GM21528 (cell line): ENCODE data around the gene CCDC91.
"Not testable (repeated sequence)": the region's sequence is repeated elsewhere in the genome, so short reads cannot be mapped to it uniquely, and the experiment has no call there.

ENCODE experiments used
- ATAC-seq: cut with Tn5 transposase; IDR thresholded peaks from one replicate; pipeline ENCODE4 v1.9.1; 2021; ENCODE audit warnings: mild to moderate bottlenecking, moderate library complexity; ENCODE audit not compliant: unreplicated experiment, low FRiP score

The CCDC91 gene

DNA sequence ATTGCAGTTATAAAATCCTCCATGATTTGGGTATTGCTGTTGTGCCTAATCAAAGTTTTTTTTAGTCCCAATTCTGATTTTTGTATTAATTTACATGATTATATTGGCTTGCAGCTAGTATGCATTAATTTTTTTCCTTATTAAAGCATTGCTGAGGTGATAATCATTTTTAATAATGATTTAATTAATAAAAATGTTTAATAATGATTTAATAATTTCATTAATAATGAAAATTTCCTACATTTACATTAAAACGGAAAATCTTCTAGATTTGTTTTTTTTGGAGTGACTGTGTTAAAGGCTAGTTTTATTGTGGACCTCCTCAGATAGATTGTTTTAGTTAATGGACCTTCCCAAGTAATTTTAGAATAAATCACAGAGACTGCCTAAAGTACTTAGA is 79.6 kb downstream of the CCDC91 start:
- no peak for ATAC-seq

DNA sequence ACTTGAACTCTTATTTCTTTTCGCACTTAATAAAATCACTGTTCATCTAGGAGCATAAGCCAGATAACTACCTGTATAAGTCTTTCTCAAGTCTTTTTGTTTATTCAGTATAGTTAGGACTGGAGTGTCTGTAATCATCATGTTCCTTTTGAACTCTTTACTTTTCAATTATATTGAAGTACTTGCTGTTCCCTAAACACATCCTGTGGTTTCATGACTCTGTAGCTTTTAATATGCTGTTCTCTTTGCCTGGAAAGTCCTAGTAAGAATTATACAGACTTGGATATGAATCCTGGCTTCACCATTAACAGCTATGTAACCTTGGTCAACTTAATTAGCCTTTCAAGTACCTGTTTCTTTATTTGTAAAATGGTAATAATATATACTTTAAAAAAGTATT is 88.2 kb downstream of the CCDC91 start:
- ATAC-seq = no peak

DNA sequence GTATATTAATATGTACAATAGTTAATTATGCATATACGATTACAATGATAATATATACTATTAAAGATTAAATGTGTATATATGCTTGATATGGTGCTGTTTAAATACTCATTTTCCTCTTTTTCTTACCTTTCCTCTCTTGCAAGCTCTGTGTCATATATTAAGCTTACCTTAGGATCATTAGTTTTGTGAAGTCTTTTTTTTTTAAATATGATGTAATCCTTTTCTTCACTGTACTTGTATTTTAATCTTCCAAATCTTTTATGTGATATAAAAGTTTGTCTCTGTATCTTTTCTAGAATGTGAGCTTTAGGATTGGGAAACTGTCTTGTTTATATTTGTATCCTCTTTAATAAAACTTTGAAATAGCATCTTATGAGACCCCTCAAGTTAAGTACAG is 88.7 kb downstream of the CCDC91 start:
- no peak for ATAC-seq

DNA sequence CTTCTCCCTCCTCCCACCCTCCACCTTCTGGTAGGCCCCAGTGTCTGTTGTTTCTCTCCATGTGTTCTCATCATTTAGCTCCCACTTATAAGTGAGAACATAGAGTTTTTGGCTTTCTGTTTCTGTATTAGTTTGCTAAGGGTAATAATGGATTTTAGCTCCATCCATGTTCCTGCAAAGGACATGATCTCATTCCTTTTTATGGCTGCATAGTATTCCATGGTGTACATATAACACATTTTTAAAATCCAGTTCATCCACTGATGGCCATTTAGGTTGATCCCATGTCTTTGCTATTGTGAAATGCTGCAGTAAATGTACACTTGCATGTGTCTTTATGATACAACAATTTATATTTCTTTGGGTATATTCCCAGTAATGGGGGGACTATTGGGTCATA is 96.1 kb downstream of the CCDC91 start:
- no peak for ATAC-seq

DNA sequence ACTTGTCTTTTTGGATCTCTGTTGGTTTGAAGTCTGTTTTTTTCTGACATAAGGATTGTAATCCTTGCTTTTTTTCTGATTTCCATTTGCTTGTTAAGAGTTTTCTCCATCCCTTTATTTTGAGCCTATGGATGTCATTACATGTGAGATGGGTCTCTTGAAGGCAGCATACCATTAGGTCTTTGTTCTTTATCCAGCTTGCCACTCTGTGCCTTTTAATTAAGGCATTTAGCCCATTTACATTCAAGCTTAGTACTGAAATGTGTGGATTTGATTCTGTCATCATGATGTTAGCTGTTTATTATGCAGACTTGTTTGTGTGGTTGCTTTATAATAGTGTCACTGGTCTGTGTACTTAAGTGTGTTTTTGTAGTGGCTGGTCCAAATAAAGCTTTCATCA is 100.0 kb downstream of the CCDC91 start:
- ATAC-seq = no peak

DNA sequence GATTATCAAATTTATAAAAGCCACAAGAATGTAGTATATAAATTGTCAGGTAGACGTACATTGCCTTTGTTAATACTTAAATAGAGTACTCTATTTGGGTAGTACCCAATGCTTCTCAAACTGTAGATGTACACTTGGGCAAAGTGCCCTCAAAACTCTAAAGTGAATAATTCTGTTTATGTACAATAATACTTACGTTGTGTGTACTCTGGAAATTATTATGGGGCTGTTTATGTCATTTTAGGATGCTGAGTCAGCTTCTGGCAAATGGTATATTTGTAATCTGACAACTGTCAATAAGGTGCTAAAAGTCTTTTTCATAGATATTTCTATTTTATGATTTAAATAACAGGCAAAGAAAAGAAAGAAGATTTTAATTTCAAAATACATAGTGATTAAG is 102.4 kb downstream of the CCDC91 start:
- ATAC-seq = no peak

DNA sequence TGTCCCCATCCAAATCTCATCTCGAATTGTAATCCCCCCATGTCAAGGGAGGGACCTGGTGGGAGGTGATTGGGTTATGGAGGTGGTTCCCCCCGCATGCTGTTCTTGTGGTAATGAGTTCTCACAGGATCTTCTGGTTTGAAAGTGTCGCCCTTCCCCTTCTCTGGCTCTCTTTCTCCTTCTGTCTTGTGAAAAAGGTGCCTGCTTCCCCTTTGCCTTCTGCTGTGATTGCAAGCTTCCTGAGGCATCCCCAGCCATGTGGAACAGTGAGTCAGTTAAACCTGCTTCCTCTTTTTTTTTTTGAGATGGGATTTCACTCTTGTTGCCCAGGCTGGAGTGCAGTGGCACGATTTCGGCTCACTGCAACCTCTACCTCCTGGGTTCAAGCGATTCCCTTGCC is 104.0 kb downstream of the CCDC91 start:
- no peak for ATAC-seq

DNA sequence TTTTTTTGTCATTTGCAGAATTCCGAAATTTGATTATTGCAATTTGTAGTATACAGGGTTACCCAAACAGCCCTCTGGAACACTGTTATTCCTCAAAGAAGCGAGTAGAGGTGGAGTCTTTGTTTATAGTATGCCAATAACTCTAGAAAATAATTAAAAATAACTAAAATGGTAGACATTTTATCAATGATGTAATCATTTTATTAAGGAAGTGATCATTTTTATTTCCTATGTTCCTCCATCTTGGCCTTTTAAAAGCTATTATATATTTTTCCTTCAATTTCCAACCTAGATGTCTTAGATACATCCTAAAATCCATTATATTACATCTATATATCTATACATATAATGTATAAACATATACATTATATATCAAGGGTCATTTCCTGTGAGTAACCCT is 106.0 kb downstream of the CCDC91 start:
- ATAC-seq = no peak

DNA sequence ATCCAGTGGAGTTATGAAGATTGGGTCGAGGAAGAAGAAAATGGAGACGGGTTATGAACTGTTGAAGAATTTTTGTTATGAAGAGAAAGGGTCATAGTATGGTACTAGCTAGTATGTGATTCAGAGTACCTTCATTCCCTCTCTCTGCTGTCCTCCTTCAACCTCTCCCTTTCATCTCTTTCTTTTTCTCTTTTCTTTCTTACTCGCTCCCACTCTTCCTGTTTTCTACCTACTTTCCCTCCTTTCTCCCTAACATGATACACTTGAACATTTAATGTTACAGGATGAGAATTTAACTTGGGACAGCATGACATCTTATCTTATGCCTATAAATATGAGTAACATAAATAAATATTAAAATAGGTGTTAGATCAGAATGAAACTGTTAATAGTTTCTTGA is 112.9 kb downstream of the CCDC91 start:
- no peak for ATAC-seq

DNA sequence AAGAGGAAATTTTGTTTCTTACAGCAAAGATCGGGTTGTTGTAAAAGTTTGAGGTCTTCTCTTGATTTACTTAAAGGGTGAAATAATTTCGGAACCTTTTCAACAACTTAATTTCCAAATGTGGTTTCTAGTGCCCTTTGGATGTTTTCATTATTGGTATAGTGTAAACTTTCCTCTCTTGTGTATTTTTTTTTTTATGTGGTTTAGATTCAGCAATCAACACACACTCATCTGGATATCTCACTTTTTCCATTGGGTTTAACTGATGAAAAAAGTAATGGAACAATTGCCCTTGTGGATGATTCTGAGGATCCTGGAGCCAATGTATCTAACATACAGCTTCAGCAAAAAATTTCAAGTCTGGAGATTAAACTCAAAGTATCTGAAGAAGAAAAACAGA is 116.3 kb downstream of the CCDC91 start:
- no peak for ATAC-seq

DNA sequence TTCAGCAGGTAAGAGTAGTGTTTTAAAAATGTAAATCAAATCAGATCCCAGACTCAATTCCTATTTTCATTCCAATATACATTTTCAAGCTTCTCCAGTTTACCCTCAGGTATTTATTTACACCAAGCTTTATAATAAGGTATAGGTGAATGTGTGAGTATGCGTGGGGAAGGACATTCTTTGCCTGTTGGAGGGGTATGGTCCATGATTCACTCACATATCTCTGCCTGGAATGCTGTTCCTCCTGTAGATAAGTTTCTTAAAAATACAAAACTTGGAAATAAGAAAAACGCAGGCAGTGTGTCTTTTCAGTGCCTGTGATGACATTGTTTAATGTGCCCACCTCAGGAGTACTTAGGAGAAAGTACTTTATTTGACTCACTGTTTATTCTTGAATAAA is 118.6 kb downstream of the CCDC91 start:
- ATAC-seq = no peak

DNA sequence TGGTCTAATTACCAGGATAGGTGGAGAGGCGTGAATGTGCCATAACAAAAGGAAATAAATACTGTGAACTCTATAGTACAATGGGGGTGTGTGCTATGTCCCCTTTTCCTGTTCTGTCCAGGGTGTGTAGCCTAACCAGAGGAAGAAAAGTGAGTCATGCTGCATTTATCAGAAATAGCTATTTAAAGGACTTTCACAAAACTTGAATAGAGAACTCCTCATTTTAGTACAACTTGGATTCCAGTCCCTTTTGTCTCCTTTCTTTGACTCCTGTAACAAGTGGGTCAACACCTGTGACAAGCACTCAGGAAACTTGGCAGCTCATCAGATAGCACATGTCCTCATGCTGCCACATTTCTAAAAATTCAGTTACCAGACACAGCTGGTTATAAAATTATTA is 123.4 kb downstream of the CCDC91 start:
- no peak for ATAC-seq

DNA sequence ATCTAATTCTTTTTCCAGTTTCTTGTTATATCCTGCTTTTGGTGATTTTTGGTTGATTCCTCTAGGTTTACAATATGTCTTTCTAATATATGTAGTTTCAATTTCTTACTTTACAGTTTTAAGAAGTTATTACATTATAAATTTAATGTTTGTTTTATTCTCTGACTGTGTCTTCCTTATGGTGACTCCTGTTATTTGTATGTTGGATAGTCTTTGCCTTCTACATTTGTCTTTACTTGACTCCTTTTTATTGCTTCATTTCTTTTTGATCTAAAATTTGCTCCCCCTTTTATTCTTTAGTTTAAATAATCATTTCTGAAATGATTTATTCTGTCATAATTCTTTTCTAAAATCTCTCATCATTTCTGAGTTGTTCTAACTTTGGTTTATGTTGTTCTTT is 125.8 kb downstream of the CCDC91 start:
- ATAC-seq = no peak

DNA sequence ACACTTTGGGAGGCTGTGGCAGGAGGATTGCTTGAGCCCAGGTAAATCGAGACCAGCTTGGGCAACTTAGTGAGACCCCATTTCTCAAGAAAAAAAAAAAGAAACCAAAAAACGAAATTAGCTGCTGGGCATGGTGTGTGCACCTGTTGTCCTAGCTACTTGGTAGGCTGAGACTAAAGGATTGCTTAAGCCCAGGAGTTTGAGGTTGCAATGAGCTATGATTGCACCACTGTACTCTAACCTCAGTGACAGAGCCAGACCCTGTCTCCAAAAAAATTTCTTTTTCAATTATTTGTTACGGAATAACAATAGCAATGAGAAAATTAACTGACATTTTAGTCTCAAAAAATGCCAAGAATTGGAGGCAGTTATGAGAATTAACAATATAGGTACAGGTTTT is 128.0 kb downstream of the CCDC91 start:
- no peak for ATAC-seq

DNA sequence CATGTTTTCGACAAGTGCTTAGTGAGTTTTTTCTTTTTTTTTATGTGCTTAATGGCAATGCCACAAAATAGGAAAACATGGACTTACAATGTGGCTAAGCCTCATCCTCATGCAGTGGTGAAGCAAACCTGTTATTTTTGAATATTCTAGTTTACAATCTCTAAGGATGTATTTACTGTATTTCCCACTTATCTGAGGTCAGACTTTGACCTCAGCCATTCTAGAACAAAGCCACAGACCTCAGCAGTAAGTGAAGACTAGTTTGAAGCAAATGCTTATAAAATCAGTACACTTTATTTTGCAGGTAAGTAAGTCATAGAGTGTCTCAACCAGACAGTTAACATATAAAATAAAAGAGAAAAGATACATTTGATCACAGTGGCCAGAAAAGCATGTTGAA is 130.1 kb downstream of the CCDC91 start:
- ATAC-seq = no peak

DNA sequence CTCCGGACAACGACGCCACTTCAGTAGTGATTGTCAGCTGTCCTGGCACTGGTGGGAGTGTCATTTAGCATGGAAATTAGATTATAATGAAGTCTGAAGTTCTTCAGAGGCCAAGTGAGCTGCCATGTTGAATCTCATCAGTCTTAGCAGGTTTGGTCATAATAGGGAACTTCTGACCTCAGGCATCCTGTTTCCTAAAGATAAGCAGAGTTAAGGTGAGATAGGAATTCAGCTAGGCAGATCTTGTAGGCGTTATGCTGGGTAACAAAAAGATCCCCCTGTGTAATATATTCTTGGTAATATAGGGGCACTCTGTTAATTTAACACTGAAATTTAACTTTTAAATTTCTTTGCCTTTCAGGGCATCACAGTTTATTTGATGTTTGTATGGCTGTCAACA is 137.5 kb downstream of the CCDC91 start:
- ATAC-seq = no peak

DNA sequence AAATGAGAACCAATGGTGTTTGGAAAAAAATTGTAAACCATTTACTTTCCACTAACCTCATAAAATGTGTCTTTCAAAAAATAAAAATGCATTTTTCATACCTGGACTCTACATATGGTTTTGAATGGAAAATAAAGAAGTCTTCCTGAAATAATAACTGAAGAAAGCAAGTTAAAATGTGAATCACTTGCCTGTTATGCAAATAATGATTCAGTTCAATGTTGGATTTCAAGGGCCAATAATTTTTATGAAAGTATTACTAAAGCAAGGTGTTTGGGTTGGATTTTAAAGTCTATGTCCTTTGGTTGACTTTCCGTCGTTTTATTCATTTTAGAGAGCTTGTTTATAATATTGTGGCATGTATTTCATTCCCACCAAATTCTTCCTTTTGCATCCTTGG is 138.7 kb downstream of the CCDC91 start:
- ATAC-seq = no peak

DNA sequence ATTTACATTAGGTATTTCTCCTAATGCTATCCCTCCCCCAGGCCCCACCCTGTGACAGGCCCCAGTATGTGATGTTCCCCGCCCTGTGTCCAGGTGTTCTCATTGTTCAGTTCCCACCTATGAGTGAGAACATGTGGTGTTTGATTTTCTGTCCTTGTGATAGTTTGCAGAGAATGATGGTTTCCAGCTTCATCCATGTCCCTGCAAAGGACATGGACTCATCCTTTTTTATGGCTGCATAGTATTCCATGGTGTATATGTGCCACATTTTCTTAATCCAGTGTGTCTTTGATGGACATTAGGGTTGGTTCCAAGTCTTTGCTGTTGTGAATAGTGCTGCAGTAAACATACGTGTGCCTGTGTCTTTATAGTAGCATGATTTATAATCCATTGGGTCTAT is 139.5 kb downstream of the CCDC91 start:
- not testable (repeated sequence) for ATAC-seq

DNA sequence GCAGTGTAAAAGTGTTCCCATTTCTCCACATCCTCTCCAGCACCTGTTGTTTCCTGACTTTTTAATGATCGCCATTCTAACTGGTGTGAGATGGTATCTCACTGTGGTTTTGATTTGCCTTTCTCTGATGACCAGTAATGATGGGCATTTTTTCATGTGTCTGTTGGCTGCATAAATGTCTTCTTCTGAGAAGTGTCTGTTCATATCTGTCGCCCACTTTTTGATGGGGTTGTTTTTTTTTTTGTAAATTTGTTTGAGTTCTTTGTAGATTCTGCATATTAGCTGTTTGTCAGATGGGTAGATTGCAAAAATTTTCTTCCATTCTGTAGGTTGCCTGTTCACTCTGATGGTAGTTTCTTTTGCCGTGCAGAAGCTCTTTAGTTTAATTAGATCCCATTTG is 140.0 kb downstream of the CCDC91 start:
- ATAC-seq = not testable (repeated sequence)

DNA sequence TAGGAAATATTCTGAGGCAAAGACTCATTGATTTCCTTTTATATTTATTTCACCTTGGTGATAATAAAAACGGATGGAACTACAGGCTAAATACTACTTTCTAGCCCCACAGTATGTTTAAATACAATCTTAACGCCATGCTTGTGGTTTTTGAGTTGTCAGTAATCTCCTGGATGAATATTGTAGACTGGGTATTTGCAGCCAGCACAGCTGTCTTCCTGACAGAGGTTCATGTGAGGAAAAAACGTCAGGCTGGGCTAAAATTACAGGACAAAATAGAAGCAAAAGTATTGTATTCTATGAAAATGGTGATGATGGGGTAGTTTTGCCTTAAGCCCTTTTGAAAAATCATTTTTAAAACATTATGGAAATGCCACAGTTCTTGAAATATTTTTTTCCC is 140.9 kb downstream of the CCDC91 start:
- no peak for ATAC-seq

DNA sequence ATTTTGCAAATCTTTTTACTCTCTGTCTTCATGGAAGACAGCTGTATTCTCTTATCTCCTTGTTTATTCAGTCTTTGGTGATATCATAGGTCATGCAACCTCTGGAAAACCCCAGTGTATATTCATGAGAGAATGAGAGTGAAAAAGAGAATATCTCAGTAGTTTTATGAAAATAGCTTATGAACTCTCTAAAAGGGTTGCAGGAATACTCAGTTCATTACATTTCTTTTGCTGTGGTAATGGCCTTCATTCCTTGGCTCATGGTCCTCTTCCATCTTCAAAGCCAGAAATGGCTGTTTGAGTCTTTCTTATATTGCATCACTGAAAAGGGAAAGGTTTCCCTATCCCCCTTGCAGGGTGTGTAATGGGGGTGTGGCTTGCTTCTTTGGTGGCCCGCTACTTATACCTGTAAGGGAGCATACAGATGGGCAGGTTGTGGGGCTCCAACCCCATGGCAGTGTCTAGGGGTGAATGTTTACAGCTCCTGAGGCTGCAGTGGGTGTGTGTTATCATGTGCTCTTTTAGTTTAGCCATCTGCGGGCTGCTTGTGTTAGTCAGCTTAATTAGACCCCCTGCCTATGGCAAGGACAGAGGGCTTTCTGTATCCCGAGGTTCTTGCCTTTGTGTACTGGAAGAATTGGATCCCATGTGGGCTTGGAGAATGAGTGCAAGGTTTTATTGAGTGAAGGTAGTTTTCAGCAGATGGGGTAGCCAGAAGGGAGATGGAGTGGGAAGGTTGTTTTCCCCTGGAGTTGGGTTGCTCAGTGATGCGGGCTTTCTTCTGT is 150.2 kb downstream of the CCDC91 start:
- ATAC-seq = no peak

DNA sequence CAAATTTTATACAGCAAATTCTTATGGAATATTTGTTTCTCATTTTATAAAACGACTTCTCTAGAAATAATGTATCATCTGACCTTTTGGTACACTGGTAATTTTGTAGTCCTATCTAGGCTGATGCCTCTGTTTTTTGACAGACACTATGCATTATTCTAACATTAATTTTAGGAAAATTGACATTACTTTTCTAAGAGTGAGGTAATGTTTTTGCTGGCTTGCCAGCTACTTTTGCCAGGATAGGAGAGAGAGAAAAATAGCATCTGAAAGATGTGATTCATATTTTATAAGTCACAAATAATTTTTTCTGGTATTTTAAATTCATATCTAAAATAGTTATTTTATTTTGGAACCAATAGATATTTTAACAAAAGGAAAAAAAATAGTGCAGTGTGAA is 153.5 kb downstream of the CCDC91 start:
- no peak for ATAC-seq

DNA sequence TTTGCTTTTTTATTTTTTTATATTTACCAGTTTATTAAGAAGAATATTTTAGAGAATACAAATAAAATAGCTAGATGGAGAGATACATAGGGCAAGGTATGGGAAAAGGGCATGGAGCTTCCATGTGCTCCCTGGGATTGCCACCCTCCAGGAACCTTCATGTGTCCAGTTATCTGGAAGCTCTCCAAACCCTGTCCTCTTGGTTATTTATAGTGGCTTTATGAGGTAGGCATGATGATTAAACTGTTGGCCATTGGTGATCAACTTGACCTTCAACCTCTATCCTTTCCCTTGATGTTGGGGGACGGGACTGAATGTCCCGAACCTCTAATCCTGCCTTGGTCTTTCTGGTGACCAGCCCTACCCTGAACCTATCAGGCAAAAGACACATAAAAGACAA is 156.3 kb downstream of the CCDC91 start:
- no peak for ATAC-seq
